Stimulated activated naive CD4-positive, alpha-beta T cell treated with Interleukin-2 at 50 U/mL for 16 hours (primary cell): ENCODE measurements around the gene C5.
"Not testable (repeated sequence)": the region's sequence is repeated elsewhere in the genome, so short reads cannot be mapped to it uniquely, and the experiment has no call there.

Source experiments
- DNase-seq: peaks from one replicate; lab custom pipeline; 2025; lab: John Stamatoyannopoulos, UW

C5 gene

DNA sequence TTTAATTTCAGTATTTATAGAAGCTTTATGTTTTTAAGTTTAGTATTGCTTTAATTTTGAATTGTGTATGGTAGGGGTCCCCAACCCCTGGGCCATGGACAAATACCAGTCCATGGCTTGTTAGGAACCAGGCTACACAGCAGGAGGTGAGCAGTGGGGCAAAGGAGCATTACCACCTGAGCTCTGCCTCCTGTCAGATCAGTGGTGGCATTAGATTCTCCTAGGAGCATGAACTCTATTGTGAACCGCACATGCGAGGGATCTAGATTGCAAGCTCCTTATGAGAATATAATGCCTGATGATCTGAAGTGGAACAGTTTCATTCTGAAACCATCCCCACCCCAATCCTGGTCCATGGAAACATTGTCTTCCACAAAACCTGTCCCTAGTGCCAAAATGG is 1.9 kb downstream of the C5 start:
- DNase-seq = no peak

DNA sequence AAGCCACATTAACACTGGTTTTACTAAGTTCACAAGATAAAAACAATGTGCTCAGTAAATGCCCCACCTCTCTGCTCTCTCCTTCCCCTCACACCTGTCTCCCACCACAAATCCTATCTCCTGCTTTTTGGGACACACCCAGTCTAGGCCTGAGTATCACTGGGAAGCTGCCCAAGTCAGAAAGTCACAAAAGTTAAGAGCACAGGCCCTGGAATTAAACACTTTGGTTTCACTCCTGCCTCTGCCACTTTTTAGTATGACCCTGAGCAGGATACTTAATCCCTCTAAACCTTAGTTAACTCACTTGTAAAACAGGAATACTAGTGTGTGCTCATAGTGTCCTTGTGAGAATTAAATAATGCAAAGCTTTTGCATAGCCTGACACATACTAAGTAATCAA is 11.3 kb downstream of the C5 start:
- no peak for DNase-seq

DNA sequence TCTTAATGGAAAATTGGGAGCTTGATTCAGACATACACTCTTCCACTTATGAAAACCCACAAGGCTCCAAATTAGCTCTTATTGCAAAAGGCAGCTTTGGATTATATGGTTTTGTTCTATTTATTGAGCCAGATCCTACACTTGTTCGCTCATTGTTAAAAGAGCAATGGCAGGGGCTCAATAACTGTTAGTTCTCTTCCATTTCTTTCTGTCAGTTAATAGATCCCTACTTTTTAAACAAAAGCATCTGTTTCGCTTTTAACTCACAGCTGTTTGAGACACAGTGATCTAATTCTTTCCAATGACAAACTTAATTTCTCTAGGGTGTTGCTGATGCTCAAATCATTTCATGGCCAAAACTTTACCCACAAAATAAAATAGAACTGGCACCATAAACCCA is 11.7 kb downstream of the C5 start:
- DNase-seq = no peak

DNA sequence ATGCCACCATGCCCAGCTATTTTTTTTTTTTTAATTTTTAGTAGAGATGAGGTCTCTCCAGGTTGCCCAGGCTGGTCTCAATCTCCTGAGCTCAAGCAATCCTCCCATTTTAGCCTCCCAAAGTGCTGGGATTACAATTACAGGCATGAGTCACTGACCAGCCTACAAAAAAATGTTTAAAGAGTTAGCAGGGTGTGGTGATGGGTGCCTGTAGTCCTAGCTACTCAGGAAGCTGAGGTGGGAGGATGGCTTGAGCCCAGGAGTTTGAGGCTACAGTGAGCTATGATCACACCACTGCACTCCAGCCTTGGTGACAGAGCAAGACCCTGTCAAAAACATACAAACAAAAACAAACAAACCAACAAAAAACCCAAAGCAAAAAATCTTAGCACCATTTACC is 14.4 kb downstream of the C5 start:
- not testable (repeated sequence) for DNase-seq

DNA sequence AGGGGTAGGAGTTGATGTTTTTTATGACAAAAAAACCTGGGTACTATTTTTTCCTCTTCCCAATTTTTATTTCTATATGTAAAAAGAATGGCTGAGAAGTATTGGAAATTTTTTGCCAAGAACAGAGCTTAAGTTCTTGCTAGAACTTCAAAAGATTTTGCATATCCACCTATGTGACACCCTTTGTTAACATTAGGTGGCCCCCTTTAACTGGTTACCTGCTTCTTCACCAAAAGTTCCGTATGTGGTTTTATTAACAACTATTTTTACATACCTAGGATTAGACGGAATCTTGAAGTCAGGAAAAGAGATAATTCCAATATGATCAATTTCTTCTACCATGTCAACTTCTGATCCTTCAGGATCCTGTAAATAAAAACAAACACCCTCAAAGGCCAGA is 15.5 kb downstream of the C5 start:
- no peak for DNase-seq

DNA sequence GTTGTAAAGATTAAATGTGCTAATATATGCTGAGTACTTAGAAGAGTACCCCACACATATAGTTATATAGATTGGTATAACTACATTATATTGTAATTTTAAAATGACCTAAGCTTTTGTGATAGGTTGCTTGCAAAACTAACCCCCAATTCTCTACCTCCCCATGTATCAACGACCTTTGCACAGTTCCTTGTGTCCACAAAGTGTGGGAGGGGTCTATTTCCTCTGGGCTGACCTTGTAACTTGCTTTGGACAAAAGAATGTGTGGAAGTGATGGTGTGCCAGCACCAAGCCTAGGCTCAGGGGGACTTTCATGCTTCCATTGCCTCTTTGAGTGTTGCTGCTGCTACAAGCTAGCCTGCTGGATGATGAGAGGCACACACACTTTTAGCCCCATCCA is 20.6 kb downstream of the C5 start:
- no peak for DNase-seq

DNA sequence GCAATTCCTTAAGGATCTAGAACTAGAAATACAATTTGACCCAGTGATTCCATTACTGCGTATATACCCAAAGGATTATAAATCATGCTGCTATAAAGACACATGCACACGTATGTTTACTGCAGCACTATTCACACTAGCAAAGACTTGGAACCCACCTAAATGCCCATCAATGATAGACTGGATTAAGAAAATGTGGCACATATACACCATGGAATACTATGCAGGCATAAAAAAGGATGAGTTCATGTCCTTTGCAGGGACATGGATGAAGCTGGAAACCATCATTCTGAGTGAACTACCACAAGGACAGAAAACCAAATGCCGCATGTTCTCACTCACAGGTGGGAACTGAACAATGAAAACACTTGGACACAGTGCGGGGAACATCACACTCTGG is 21.8 kb downstream of the C5 start:
- DNase-seq = not testable (repeated sequence)

DNA sequence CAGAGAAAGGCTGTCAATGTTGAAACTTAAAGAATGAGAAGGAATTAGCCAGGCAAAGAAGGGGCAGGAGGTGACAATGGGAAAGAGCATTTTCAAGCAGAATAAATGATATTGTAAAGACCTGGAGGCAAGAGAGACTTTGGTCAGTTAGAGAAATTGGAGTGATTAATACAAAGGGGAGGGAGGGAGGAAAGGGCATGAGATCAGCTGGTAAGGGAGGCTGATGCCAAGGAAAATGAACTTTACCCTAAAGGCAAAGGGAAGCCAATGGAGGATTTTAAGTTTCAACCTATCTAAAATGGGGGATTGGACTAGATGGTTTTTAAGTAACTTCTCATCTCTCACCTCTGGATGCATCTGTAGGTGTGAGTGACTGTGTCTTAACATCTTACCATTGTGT is 23.3 kb downstream of the C5 start:
- no peak for DNase-seq

DNA sequence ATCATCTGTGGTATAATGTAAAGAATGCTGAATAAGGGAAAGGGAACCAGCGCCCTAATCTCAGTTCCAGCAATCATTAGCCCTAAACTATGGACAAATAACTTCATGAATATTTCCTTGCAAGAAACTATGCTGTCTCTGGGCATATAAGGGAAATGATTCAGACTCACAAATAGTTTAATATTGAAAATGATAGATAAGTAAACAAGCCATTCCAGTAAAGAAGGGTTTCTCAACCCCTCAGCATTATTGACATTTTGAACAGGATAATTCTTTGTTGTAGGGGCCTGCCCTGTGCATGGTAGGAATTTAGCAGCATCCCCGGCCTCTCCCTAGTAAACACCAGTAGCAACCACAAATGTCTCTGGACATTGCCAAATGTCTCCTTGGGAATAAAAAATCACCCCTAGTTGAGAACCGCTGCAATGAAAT is 23.8 kb downstream of the C5 start:
- no peak for DNase-seq

DNA sequence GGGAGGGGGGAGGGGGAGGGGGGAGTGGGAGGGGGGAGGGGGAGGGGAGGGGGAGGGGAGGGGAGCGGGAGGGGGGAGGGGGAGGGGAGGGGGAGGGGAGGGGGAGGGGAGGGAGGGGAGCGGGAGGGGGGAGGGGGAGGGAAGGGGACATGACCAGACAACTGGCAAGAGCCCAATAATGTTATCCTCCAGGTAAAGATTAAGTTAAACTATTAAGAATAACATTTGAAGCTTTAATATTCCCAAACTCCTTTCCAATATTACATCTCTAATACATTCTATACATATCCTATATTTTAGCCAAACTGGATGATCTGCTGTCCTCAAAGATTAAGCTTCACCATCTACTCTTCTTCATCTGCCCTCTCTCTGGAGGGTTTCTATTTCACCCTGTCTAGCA is 25.8 kb downstream of the C5 start:
- no peak for DNase-seq

DNA sequence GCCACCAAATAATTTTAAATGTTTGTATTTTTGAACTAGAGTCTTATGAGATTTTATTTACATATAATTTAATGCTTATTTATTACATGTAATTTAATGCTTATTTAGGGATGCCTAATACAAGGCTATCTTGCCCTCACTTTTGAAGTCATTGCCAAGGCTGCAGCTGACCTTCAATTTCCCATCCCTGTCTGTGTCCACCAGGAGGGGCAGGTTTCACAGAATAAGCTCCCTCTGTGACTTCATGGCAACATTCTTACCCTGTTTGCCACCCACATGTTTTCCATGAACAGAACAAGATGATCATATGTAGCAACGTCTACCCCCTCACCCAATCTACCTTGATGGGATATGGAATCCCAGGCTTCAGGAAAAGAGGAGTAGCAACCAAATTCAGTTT is 27.0 kb downstream of the C5 start:
- DNase-seq = no peak

DNA sequence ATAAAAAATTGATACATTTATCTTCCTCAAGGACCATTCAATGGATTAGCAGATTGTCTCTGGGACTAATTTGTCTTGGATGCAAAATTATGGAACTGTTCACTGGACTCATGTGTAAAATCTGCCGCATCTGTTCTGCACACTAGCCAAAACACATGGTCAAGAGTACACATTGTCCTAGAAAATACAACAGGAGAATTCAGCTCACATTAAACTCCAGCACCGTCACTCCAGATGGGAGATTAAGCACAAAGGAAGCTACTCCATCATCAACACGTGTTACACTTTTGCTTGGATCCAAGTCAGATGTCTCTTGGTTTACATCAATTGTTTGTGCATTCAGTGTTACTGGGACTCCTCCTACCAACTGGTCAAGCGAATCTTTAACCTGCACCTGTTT is 28.8 kb downstream of the C5 start:
- no peak for DNase-seq

DNA sequence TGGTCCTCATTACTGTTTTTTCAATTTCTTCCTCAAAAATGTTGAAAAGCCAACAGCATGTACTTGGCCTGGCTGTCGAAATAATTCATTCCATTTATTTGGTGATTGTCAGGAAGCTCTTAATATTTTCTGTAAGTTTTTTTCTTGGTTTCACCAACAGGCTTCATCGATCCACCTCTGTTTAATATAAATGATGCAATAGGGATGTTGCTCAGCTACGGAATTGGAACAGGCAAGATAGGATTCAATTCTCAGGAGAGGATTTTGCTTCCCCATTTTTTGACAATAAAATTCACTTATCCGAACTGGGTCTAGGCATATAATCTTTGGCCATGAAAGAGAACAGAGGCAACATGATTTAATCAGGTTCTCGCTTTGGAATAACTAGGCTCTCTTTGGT is 30.8 kb downstream of the C5 start:
- DNase-seq = no peak

DNA sequence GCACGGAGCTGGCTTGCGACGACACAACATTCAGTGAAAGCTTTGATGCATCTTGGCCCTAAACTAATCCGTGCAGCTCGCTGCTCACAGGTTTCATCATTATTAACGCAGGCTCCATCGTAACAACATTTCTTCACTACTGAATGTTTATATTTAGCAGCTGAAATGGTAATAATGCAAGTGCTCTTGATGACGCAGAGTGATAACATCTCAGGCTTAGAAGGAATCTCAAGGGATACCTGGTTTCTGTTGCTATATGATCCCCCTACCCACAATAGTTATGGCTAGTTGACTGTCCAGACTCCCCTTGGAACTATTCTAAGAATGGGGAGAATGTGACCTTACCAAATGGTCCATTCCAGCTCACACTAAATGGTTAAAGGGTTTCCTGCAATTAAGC is 36.2 kb downstream of the C5 start:
- DNase-seq = no peak

DNA sequence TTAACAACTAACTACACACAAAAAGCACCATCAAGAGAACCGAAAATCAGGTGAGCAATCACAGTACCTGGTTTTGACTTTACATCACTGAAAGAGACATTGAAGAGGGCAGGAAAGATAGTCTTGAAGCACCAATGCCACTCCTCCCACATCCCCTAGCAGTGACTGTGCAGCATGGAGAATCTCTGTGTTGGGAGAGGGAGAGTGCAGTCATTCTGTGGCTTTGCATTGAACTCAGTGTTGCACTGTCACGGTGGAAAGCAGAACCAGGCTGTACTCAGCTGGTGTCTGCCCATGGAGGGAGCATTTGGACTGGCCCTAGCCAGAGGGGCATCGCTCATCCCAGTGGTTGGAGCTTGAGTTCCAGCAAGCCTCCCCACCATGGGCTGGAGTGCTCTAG is 40.4 kb downstream of the C5 start:
- no peak for DNase-seq

DNA sequence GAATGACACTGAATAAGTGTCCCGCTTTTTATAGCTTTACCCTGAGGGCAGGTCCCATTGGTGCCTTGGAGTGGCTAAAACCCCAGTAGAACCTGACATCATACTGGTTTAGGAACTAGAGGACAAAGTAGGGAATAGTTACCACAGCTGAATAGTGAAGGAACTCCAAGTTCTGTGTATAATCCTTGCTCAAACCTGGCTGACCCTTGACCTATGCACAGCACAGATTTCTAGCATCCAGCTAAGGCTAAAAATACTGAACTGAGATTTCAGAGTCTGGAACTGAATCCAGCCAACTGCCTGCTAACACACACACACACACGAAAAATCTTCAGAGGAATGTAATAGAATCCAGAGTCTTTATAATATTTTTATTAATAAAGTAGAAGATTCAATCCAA is 50.8 kb downstream of the C5 start:
- DNase-seq = no peak

DNA sequence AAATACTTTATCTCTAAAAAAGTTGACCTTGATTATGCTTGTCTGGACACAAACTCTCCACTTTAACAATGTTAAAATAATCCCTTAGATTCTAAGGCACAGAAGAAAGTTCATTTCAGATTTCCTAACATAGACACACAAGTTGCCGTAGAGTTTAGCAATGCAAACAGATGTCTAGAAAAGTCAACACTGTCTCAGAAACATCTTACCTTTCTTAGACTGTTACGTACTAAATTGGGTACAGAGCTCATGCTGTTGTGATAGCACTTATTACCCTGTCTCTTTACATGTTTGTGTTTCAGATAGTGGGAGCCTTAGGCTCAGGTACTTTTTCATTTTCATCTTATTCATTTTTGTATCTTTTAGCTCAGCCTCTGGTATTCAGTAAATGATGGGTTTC is 52.0 kb downstream of the C5 start:
- no peak for DNase-seq

DNA sequence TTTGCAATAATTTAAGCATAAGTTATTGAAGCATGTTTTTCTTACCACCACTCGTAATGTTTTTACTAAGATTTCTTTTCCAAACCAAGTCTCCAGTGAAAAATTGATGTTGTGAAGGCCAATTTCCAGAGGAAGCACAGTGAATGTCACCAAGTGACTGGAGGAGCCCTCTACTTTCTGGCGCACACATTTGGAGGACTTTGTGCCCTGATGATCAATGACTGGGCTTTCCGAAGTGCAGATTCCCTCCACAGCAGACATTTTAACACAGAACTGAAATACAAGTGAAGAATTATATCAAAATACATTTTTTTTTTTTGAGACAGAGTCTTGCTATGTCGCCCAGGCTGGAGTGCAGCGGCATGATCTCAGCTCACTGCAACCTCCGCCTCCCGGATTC is 52.6 kb downstream of the C5 start:
- DNase-seq = no peak

DNA sequence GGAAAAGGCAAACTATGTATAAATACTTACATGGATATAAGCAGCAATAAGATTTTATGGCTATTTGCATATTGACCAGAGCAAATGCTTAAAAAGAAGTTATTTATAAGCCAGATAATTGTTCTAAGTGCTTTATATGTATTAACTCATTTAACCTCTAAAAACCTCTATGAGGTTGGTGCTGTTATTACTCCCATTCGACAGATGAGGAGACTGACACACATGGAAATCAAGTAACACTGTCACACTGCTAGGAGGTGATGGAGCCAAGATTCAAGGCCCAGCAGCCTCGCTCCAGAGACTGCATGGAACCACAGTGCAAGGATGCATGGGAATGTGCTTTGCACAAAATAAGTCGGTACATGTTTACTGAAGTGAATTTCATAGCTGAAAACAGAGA is 53.7 kb downstream of the C5 start:
- DNase-seq = no peak

DNA sequence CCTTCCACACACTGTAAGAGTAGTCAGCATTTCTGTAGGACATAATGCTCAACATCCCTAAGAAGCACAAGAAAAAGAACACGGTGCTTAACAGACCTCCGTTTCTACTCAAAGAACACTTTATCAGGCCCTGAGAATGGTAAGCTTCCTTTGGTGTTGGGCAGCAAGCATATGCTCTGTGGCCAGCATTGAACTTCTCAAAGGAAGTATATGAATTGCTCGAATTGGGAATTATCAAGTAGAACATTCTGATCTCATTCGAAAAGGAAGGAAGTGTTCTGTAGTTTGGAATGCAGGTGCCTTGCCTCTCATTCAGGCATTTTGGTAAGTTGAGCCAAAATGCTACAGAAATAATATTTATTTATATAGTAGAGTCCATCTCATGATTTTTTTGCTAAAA is 61.0 kb downstream of the C5 start:
- no peak for DNase-seq

DNA sequence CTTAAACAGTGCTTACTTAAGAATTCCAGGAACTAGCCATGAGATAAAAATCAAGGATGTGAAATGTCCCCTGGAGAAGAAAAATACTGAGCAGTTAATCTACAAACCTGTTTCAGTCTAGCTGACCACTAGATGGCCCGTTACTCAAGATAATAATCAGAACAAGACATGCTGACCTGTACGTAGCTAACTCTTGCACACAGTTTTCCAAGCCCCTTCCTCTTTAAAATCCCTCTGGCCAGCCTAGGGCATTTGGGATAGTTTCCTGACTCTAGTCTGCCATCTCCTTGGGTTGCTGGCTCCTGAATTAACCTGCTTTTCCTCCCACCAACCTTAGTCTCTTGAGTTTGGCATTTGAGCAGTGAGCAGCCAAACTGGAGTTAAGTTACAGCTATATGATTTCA is 64.3 kb downstream of the C5 start:
- no peak for DNase-seq

DNA sequence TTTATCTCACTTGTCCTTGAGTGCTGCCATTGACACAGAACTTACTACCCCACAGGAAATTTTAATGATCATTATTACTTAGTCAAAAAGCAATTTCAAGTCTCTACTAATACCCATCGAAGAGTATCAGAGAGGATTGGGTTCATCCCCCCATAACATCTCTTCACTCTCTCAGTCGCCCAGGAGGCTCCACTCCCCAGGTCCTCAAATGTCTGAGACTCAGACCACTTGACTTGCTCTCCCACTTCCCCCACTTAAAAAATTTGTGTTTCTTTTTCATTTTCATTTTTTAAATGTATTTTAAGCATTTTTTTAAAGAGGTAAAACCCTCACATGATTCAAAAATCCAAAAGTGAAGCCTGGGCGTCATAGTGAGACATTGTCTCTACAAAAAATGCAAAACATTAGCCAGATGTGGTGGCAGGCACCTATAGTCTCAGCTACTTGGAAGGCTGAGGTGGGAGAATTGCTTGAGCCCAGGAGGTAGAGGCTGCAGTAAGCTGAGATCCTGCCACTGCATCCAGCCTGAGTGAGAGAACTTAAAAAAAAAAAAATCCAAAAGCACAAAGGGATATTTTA is 66.7 kb downstream of the C5 start:
- DNase-seq = no peak

DNA sequence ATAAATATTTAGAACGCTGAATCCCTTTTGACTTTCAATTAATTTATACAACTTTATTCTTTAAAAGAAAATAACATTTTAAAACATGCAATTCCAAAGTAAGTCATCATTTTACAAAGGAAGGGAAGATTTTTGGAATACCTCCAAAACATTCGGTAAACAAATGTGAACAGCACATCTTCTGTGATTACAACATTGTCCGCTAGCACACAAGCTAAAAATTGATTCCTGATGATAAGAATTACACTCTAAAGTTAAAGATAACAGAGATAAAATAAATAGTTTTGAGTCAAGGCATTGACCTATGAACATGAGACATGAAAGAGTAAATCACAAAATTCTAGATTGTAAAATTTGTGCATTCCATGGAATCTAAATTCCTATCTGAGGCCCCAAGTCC is 67.2 kb downstream of the C5 start:
- no peak for DNase-seq

DNA sequence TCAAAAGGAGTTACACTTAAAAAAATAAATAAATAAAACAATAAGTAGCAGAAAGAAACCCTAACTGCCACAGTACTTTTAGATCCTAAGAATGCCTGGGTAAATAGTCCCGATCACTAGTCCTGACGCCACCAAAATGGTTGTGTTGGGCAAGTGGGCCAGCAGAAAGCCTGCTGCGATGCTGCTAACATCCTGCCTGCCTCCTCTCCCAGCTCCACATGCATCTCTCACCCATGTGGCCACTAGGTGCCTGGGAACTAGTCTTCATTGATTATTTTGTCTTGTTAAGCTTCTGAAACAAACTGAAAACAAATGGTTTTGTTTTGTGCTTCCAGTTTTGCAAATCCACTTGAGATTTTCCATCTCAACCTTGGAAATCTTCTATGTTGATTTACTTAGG is 69.1 kb downstream of the C5 start:
- DNase-seq = no peak

DNA sequence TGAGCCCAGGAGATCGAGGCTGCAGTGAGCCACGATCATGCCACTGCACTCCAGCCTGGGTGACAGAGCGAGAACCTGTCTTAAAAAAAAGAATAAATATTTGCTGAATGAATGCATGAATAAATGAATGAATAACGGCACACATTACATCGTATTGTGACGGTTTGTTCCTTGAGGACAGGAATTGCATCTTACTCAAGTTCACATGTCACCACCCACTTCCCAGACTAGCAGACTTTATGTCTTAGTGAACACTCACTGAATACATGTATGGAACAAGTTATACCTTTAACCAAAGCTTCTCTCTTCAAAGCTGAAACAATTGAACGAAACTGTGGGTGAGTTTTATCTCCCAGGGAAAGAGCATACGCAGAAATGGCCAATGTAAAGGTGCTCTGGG is 70.3 kb downstream of the C5 start:
- DNase-seq = no peak
